Measurements from ENCODE around the gene CES1. TPM values are rescaled to one million over a fixed set of nuclear protein-coding genes. Genes with fewer than 3 reads are reported as not detected.
"Not testable (repeated sequence)": the region's sequence is repeated elsewhere in the genome, so short reads cannot be mapped to it uniquely, and the experiment has no call there.

The CES1 gene
- total RNA-seq, 1 donor from 2014 or later, result not detected

GRCh38 chr16:55757595-55758527 lies 75.0 kb downstream of the CES1 start:
- Mint-ChIP-seq H3K36me3 (ENCODE audit: low read depth) (peaks cover 12% of the 10 kb centered on the region), H3K4me1 (peaks cover 11% of the 10 kb centered on the region), H3K9me3 (peaks cover 16% of the 10 kb centered on the region)
- intact Hi-C loops (cut with micrococcal nuclease); DNase-seq; H3K27ac Mint-ChIP-seq; H3K4me3 Mint-ChIP-seq; H3K27me3 Mint-ChIP-seq: not testable (repeated sequence)

- Mint-ChIP-seq H3K36me3 (ENCODE audit: low read depth) (peaks cover 18% of the 10 kb centered on the region), H3K27me3 (peaks cover 9% of the 10 kb centered on the region), H3K4me3 (no peak overlapping the region), H3K9me3 (peaks cover 22% of the 10 kb centered on the region), H3K27ac (no peak overlapping the region), H3K4me1 (peaks cover 19% of the 10 kb centered on the region)
- intact Hi-C loops (cut with micrococcal nuclease), result no loop called here
- DNase-seq, result no peak
Observed at GRCh38 chr16:55756963-55757362, 75.9 kb downstream of the CES1 start.

GRCh38 chr16:55754056-55754455 lies 78.8 kb downstream of the CES1 start:
- Mint-ChIP-seq H3K4me3 (no peak overlapping the region), H3K9me3 (peaks cover 21% of the 10 kb centered on the region), H3K4me1 (peaks cover 19% of the 10 kb centered on the region), H3K36me3 (ENCODE audit: low read depth) (peaks cover 18% of the 10 kb centered on the region), H3K27ac (no peak overlapping the region), H3K27me3 (peaks cover 2% of the 10 kb centered on the region)
- DNase-seq, result no peak
- intact Hi-C loops (cut with micrococcal nuclease), result no loop called here

GRCh38 chr16:55753145-55753631 lies 79.7 kb downstream of the CES1 start:
- H3K27me3 Mint-ChIP-seq; intact Hi-C loops (cut with micrococcal nuclease): not testable (repeated sequence)
- H3K9me3 Mint-ChIP-seq, result peaks cover 21% of the 10 kb centered on the region
- peaks cover 19% of the 10 kb centered on the region for H3K4me1 Mint-ChIP-seq
- peak overlapping the region; percentile 84 for H3K27ac Mint-ChIP-seq
- H3K36me3 Mint-ChIP-seq (ENCODE audit: low read depth), result peaks cover 18% of the 10 kb centered on the region
- H3K4me3 Mint-ChIP-seq, result peak overlapping the region; percentile 5
- peak; percentile 58 for DNase-seq

Other genes with a start within 250 kb of the CES1 start
- gene SLC6A2, start 177.1 kb downstream of the CES1 start, total RNA-seq, result not detected in 2 replicates
- not detected in 2 replicates for gene CES5A, start 42.3 kb upstream of the CES1 start, total RNA-seq